Measurements from ENCODE around the gene TASL. TPM values are rescaled to one million over a fixed set of nuclear protein-coding genes. Genes with fewer than 3 reads are reported as not detected.

TASL gene
- total RNA-seq, 1 experiment from 2014 or later = not detected

DNA sequence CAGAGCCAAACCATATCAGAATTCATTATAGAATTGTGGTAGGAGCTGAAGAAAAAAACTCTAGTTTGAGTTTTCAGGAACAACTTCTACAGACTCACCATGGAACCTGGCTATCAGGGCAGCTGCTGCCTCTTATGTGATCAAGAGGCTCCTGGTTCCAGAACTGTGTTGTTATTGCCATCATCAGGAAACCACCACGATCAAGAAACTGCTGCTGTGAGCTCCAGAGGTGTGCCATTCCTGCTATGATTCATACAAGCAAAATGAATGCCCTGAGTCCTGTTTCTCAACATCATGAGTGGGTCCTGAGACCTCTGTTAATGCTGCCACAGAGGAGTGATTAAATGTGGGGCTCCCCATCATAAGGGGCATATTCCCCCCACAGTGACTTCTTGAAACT is 43.7 kb downstream of the TASL start:
- H3K36me3 ChIP-seq (ENCODE audit: insufficient read depth, low read length, poor library complexity, severe bottlenecking) = no peaks in the 10 kb centered on the region
- CTCF ChIA-PET = no interaction called here
- H3K27ac ChIP-seq (ENCODE audit: low read depth, low read length, poor library complexity, severe bottlenecking) = no peak overlapping the region
- no peaks in the 10 kb centered on the region for H3K9me3 ChIP-seq (ENCODE audit: low read depth, low read length, poor library complexity, severe bottlenecking)
- H3K27me3 ChIP-seq (replicated peaks; ENCODE audit: insufficient read depth, low read depth, low read length, poor library complexity) = no peaks in the 10 kb centered on the region
- no peaks in the 10 kb centered on the region for H3K4me1 ChIP-seq (ENCODE audit: insufficient read depth, low read length, poor library complexity, severe bottlenecking)
- POLR2A ChIA-PET (ENCODE audit: low non-redundant PET) = no interaction called here
- BruUV-seq (replicated peaks) = no TSS peak
- no peak for TF ChIP-seq EZH2 (IDR thresholded peaks at IDR 0.05; ENCODE audit: borderline replicate concordance, low read depth, low read length, poor library complexity, severe bottlenecking)
- TF ChIP-seq, protein P1, sequence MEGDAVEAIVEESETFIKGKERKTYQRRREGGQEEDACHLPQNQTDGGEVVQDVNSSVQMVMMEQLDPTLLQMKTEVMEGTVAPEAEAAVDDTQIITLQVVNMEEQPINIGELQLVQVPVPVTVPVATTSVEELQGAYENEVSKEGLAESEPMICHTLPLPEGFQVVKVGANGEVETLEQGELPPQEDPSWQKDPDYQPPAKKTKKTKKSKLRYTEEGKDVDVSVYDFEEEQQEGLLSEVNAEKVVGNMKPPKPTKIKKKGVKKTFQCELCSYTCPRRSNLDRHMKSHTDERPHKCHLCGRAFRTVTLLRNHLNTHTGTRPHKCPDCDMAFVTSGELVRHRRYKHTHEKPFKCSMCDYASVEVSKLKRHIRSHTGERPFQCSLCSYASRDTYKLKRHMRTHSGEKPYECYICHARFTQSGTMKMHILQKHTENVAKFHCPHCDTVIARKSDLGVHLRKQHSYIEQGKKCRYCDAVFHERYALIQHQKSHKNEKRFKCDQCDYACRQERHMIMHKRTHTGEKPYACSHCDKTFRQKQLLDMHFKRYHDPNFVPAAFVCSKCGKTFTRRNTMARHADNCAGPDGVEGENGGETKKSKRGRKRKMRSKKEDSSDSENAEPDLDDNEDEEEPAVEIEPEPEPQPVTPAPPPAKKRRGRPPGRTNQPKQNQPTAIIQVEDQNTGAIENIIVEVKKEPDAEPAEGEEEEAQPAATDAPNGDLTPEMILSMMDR (conservative IDR thresholded peaks at IDR 0.05; ENCODE audit: low read depth, low read length) = no peak
- intact Hi-C loops (cut with micrococcal nuclease; ENCODE audit: unreplicated experiment) = no loop called here
- H3K4me3 ChIP-seq (ENCODE audit: low read depth, low read length, poor library complexity, severe bottlenecking) = no peak overlapping the region
- DNase-seq (ENCODE audit: low spot score) = no peak

DNA sequence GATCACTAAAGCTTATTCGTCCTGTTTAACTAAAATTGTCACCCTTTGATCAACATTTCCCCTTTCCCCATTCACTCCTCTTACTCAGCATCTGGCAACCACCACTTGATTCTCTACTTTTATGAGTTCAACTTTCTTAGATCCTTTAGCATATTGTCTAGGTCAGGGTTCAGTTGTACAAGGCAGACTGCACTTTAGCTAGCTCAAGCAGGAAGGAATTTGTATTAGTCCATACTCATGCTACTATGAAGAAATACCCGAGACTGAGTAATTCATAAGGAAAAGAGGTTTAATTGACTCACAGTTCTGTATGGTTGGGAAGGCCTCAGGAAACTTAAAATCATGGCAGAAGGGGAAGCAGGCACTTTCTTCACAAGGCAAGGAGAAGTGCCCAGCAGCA is 44.3 kb downstream of the TASL start:
- BruUV-seq (replicated peaks) = no TSS peak
- Histone ChIP-seq H3K27me3 (replicated peaks; ENCODE audit: insufficient read depth, low read depth, low read length, poor library complexity) (no peaks in the 10 kb centered on the region), H3K4me3 (ENCODE audit: low read depth, low read length, poor library complexity, severe bottlenecking) (no peak overlapping the region), H3K27ac (ENCODE audit: low read depth, low read length, poor library complexity, severe bottlenecking) (no peak overlapping the region), H3K36me3 (ENCODE audit: insufficient read depth, low read length, poor library complexity, severe bottlenecking) (no peaks in the 10 kb centered on the region), H3K9me3 (ENCODE audit: low read depth, low read length, poor library complexity, severe bottlenecking) (no peaks in the 10 kb centered on the region), H3K4me1 (ENCODE audit: insufficient read depth, low read length, poor library complexity, severe bottlenecking) (no peaks in the 10 kb centered on the region)
- ChIA-PET POLR2A (ENCODE audit: low non-redundant PET) (no interaction called here), CTCF (no interaction called here)
- no peak for DNase-seq (ENCODE audit: low spot score)
- TF ChIP-seq EZH2 (IDR thresholded peaks at IDR 0.05; ENCODE audit: borderline replicate concordance, low read depth, low read length, poor library complexity, severe bottlenecking) = no peak
- TF ChIP-seq, protein P1 (conservative IDR thresholded peaks at IDR 0.05; ENCODE audit: low read depth, low read length) = no peak
- intact Hi-C loops (cut with micrococcal nuclease; ENCODE audit: unreplicated experiment) = no loop called here

DNA sequence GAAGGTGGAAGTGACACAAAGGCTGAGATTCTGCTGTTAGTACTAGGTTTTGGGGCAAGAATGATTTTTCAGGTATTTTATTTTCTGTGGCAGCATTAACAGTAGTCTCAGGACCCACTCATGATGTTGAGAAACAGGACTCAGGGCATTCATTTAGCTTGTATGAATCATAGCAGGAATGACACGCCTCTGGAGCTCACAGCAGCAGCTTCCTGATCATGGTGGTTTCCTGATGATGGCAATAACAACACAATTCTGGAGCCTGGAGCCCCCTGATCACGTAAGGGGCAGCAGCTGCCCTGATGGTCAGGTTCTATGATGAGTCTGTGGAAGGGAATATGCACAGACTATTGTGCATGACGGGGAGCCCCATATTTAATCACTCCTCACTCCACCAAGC is 47.0 kb downstream of the TASL start:
- CTCF ChIA-PET = no interaction called here
- Histone ChIP-seq H3K36me3 (ENCODE audit: insufficient read depth, low read length, poor library complexity, severe bottlenecking) (no peaks in the 10 kb centered on the region), H3K4me1 (ENCODE audit: insufficient read depth, low read length, poor library complexity, severe bottlenecking) (no peaks in the 10 kb centered on the region), H3K9me3 (ENCODE audit: low read depth, low read length, poor library complexity, severe bottlenecking) (no peaks in the 10 kb centered on the region), H3K4me3 (ENCODE audit: low read depth, low read length, poor library complexity, severe bottlenecking) (no peak overlapping the region), H3K27me3 (replicated peaks; ENCODE audit: insufficient read depth, low read depth, low read length, poor library complexity) (no peaks in the 10 kb centered on the region), H3K27ac (ENCODE audit: low read depth, low read length, poor library complexity, severe bottlenecking) (no peak overlapping the region)
- POLR2A ChIA-PET (ENCODE audit: low non-redundant PET) = no interaction called here
- no TSS peak for BruUV-seq (replicated peaks)
- intact Hi-C loops (cut with micrococcal nuclease; ENCODE audit: unreplicated experiment) = no loop called here
- DNase-seq (ENCODE audit: low spot score) = no peak
- TF ChIP-seq, protein P1 (conservative IDR thresholded peaks at IDR 0.05; ENCODE audit: low read depth, low read length) = no peak
- TF ChIP-seq EZH2 (IDR thresholded peaks at IDR 0.05; ENCODE audit: borderline replicate concordance, low read depth, low read length, poor library complexity, severe bottlenecking) = no peak

All from A673 (cell line).